HCT116 (cell line): ENCODE data around the gene CETP. TPM values are rescaled to one million over a fixed set of nuclear protein-coding genes. Genes with fewer than 3 reads are reported as not detected.

Source experiments
- ATAC-seq: fragments of 200-7000 bp; cut with Tn5 transposase; 2 replicates; pipeline ENCODE4 v1.9.1; 2020; ENCODE audit warnings: mild to moderate bottlenecking, moderate library complexity
- BruUV-seq: library from RNA; stranded (reverse); fragments of 400-500 nt; replicated peaks from 2 replicates; lab custom pipeline; 2021; lab: Mats Ljungman, UMichigan
- CTCF ChIA-PET: fragments of 300-600 bp; sonication (Branson Sonifier 250); formaldehyde crosslinking; loops from one replicate; lab custom pipeline; 2021; ENCODE audit warnings: antibody characterized with exemption; lab: Charles Lee
- POLR2A ChIA-PET: fragments of 300-600, 350-600 bp; sonication (Branson Sonifier 250); formaldehyde crosslinking; loops from one replicate; lab custom pipeline; 2021; ENCODE audit warnings: antibody characterized with exemption; lab: Charles Lee
- RAD21 ChIA-PET, 2 experiments: fragments of 300-600 bp; sonication (Branson Sonifier 250); formaldehyde crosslinking; loops; one replicate each; lab custom pipeline; 2023; ENCODE audit warnings: low total read pairs in 2 of 2; ENCODE audit not compliant: uncharacterized antibody in 2 of 2, unreplicated experiment in 2 of 2, low non-redundant PET in 1 of 2; lab: Charles Lee
- DNase-seq: peaks from one replicate; pipeline ENCODE4 v3.0.0-alpha.2; 2010; ENCODE audit warnings: low read depth, low spot score
- H2AFZ ChIP-seq: fragments of 200-600 bp; shearing (Covaris generic), sonication (generic); 2 replicates; pipeline ENCODE4 v1.6.1; 2017; ENCODE audit warnings: low read depth, mixed run types, mixed read lengths, antibody characterized with exemption, low read length; ENCODE audit not compliant: poor library complexity, severe bottlenecking
- H3K27ac ChIP-seq: 2 replicates; pipeline ENCODE4 v1.5.1; 2012; ENCODE audit warnings: low read depth, low read length
- H3K27me3 ChIP-seq: fragments of 200-600 bp; sonication (generic); 2 replicates; pipeline ENCODE4 v1.6.1; 2016; ENCODE audit warnings: mixed run types, low read length, mixed read lengths; ENCODE audit not compliant: insufficient read depth
- H3K36me3 ChIP-seq, 2 experiments: fragments of 200-500 bp in 1 of 2; fragments of 200-600 bp in 1 of 2; sonication (Bioruptor generic) in 1 of 2; sonication (generic) in 1 of 2; 2 replicates each; pipeline versions ENCODE4 v1.5.1 to v1.6.1; 2014 to 2016; ENCODE audit warnings: low read length in 2 of 2, inconsistent platforms in 1 of 2, mixed read lengths in 1 of 2, mixed run types in 1 of 2; ENCODE audit not compliant: insufficient read depth in 2 of 2, control insufficient read depth in 1 of 2
- H3K4me1 ChIP-seq, 2 experiments: fragments of 200-600 bp in 1 of 2; sonication (generic) in 1 of 2; 2 replicates each; pipeline versions ENCODE4 v1.5.1 to v1.6.1; 2012 to 2017; ENCODE audit warnings: low read length in 2 of 2, inconsistent platforms in 1 of 2, mild to moderate bottlenecking in 1 of 2, mixed read lengths in 1 of 2, mixed run types in 1 of 2, moderate library complexity in 1 of 2; ENCODE audit not compliant: insufficient read depth in 2 of 2, control insufficient read depth in 1 of 2
- H3K4me2 ChIP-seq: fragments of 200-600 bp; sonication (generic); 2 replicates; pipeline ENCODE4 v1.6.1; 2017; ENCODE audit warnings: mixed run types, low read length, mixed read lengths
- H3K4me3 ChIP-seq, 2 experiments: fragments of 200-600 bp in 1 of 2; sonication (generic) in 1 of 2; replicated peaks in 1 of 2; 2 replicates each; pipeline ENCODE4 v1.5.1; 2011 to 2016; ENCODE audit warnings: low read length in 2 of 2, control low read depth in 1 of 2, low read depth in 1 of 2, mild to moderate bottlenecking in 1 of 2, mixed read lengths in 1 of 2, mixed run types in 1 of 2
- H3K79me2 ChIP-seq: fragments of 200-600 bp; sonication (generic); 2 replicates; pipeline ENCODE4 v1.6.1; 2017; ENCODE audit warnings: mild to moderate bottlenecking, mixed run types, low read length, moderate library complexity, mixed read lengths; ENCODE audit not compliant: insufficient read depth
- H3K9ac ChIP-seq: fragments of 200-600 bp; sonication (generic); 2 replicates; pipeline ENCODE4 v1.6.1; 2016; ENCODE audit warnings: low read length, mixed read lengths
- H3K9me2 ChIP-seq: fragments of 200-600 bp; sonication (generic), shearing (Covaris generic); 2 replicates; pipeline ENCODE4 v1.6.1; 2017; ENCODE audit warnings: mixed run types, mild to moderate bottlenecking, moderate library complexity; ENCODE audit not compliant: insufficient read depth
- H3K9me3 ChIP-seq, 2 experiments: fragments of 200-500 bp in 1 of 2; fragments of 200-600 bp in 1 of 2; sonication (Bioruptor generic) in 1 of 2; sonication (generic) in 1 of 2; 2 replicates each; pipeline ENCODE4 v1.6.1; 2014 to 2017; ENCODE audit warnings: low read length in 2 of 2, mixed read lengths in 2 of 2, inconsistent platforms in 1 of 2, low read depth in 1 of 2, mild to moderate bottlenecking in 1 of 2, mixed run types in 1 of 2, moderate library complexity in 1 of 2; ENCODE audit not compliant: control insufficient read depth in 1 of 2, insufficient read depth in 1 of 2
- H4K20me1 ChIP-seq: fragments of 200-600 bp; sonication (generic), shearing (Covaris generic); 2 replicates; pipeline ENCODE4 v1.6.1; 2017; ENCODE audit warnings: mixed run types, mild to moderate bottlenecking, moderate library complexity; ENCODE audit not compliant: insufficient read depth
- MAX ChIP-seq: IDR thresholded peaks from 2 replicates; pipeline ENCODE4 v1.6.1; 2012
- POLR2A ChIP-seq: IDR thresholded peaks from 2 replicates; pipeline ENCODE4 v1.7.0; 2011; ENCODE audit warnings: borderline replicate concordance; ENCODE audit not compliant: insufficient read depth, insufficient read length; ENCODE audit errors: extremely low read depth
- POLR2AphosphoS5 ChIP-seq: IDR thresholded peaks from 2 replicates; pipeline ENCODE4 v1.6.1; 2011; ENCODE audit warnings: mild to moderate bottlenecking, low read depth, low read length, moderate library complexity
- ZFX ChIP-seq: fragments of 450-650 bp; IDR thresholded peaks from 2 replicates; pipeline ENCODE4 v1.6.1; 2017
- intact Hi-C: fragments of 100-400 bp; cut with micrococcal nuclease; formaldehyde crosslinking; loops from 2 replicates; pipeline ENCODE4 v1.10.0; 2022
- total RNA-seq: library from RNA; stranded (reverse); gene quantifications from one replicate; pipeline ENCODE4 v1.2.1, GENCODE V29; 2021; ENCODE audit not compliant: unreplicated experiment
- TF ChIP-seq, protein P1 (sequence below): IDR thresholded peaks from 2 replicates; pipeline ENCODE4 v1.6.1; 2012; ENCODE audit warnings: low read depth

The CETP gene
- total RNA-seq, 1 experiment from 2014 or later, result not detected

DNA sequence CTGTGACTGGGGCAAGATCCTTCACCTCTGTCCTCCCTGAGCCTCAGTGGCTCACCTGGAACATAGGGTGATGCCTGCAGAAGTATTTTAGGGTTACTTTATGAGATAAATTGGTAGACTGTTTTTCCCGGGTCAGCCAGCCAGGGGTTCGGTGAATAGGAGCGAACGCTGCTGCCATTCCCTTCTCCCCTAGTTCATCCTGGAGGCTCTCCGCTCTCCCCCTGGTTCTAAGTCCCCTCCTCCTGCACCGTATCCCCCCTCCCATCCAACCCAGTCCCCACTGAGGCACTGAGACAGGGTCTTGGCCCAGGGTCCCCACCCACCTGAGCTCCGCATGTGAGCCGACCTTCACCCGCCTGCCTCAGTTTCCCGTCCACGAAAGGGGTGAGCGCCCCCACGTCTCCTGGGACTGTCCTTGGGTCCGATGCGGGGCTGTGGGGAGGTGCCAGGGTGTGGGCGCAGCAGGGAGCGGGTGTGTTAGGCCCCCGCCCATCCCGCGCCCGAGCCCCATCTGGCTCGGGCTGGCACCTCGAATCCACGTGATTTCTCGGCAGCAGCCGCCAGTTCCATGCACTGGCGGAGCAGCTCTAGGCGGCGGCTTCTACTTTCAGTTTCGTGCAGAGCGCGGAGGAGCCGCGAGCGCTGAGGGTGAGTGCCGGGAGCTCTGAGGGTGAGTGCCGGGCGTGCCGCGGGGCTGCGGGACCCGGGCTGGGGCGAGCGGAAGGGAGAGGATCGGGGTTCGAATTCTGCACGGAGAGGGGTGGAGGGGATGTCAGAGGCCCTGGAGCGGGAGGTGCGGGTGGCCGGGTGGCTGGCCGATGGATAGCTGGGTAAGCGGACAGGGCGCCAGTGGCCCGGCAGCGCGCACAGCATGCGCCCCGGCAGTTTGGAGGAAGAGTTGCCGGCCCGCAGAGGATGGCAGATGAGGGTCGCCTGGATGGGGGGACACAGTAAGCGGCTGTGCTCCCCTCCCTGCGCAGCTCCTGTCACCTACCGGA, 27.5 kb downstream of the CETP start, which contains the start of gene NLRC5:
NLRC5 (plus strand) TSS at position 610 of the 998 bp plus-strand sequence. CDS start 31,156 bp downstream, outside the sequence.
- intact Hi-C loops, result no loop called here
- peak; percentile 78 for ATAC-seq
- Histone ChIP-seq H3K4me3 (peak within 1 kb of the TSS; percentile 68 to 80), H2AFZ (peak within 1 kb of the TSS; percentile 82), H3K4me2 (peak within 1 kb of the TSS; percentile 94), H3K9ac (peak within 1 kb of the TSS; percentile 74)
- RAD21 ChIA-PET, result no interaction called here
- CTCF ChIA-PET, result interaction anchor here (1.2 to 1.3 kb wide), 2 partner anchors 24 to 25 kb away, joined by 4 read pairs; no protein-coding TSS in a partner anchor
- peak; percentile 15; the same call in 1 of the 2 replicates for TF ChIP-seq ZFX
- peak; percentile 84 for TF ChIP-seq MAX
- peak; percentile 38; the same call in 1 of the 2 replicates for TF ChIP-seq POLR2AphosphoS5
- TF ChIP-seq, protein P1, sequence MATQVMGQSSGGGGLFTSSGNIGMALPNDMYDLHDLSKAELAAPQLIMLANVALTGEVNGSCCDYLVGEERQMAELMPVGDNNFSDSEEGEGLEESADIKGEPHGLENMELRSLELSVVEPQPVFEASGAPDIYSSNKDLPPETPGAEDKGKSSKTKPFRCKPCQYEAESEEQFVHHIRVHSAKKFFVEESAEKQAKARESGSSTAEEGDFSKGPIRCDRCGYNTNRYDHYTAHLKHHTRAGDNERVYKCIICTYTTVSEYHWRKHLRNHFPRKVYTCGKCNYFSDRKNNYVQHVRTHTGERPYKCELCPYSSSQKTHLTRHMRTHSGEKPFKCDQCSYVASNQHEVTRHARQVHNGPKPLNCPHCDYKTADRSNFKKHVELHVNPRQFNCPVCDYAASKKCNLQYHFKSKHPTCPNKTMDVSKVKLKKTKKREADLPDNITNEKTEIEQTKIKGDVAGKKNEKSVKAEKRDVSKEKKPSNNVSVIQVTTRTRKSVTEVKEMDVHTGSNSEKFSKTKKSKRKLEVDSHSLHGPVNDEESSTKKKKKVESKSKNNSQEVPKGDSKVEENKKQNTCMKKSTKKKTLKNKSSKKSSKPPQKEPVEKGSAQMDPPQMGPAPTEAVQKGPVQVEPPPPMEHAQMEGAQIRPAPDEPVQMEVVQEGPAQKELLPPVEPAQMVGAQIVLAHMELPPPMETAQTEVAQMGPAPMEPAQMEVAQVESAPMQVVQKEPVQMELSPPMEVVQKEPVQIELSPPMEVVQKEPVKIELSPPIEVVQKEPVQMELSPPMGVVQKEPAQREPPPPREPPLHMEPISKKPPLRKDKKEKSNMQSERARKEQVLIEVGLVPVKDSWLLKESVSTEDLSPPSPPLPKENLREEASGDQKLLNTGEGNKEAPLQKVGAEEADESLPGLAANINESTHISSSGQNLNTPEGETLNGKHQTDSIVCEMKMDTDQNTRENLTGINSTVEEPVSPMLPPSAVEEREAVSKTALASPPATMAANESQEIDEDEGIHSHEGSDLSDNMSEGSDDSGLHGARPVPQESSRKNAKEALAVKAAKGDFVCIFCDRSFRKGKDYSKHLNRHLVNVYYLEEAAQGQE, result no peak
- peak; percentile 46 for TF ChIP-seq POLR2A
- TF ChIP-seq, all 23 proteins: peak for 4
- peaks cover 28 to 44% of the 10 kb centered on the region in 2 experiments for H3K4me1 ChIP-seq
- POLR2A ChIA-PET, result interaction anchor here (0.7 to 0.8 kb wide), 2 partner anchors 18 to 25 kb away, joined by 3 read pairs; no protein-coding TSS in a partner anchor
- H3K79me2 ChIP-seq, result no peaks in the 10 kb centered on the region
- H3K27ac ChIP-seq, result peak within 1 kb of the TSS; percentile 43; the same call in 1 of the 2 replicates
- H3K36me3 ChIP-seq, result no peaks in the 10 kb centered on the region
- TSS peak; percentile 46 for BruUV-seq
- no peaks in the 10 kb centered on the region for H4K20me1 ChIP-seq
- no peaks in the 10 kb centered on the region for H3K27me3 ChIP-seq
- H3K9me2 ChIP-seq, result no peaks in the 10 kb centered on the region
- peak; percentile 22 for DNase-seq
- H3K9me3 ChIP-seq, result no peaks in the 10 kb centered on the region
